Activated T-cell treated with anti-CD3 and anti-CD28 coated beads, Interleukin-2, amount 50 U/mL, for 24 hours (primary cell): ENCODE results near the gene CAVIN1.
A peak's percentile ranks its signal among the peaks of the same experiment; 100 is the strongest.
"Not testable (repeated sequence)": the region's sequence is repeated elsewhere in the genome, so short reads cannot be mapped to it uniquely, and the experiment has no call there.

ENCODE experiments used
- DNase-seq: peaks from one replicate; pipeline ENCODE4 v3.0.0-alpha.2; 2020
- H3K27ac Mint-ChIP-seq: 2 replicates; pipeline ENCODE4 v1.8.0; 2020; ENCODE audit warnings: mild to moderate bottlenecking, mixed read lengths
- H3K27me3 Mint-ChIP-seq: 2 replicates; pipeline ENCODE4 v1.8.0; 2020; ENCODE audit warnings: mixed read lengths
- H3K36me3 Mint-ChIP-seq: 2 replicates; pipeline ENCODE4 v1.8.0; 2020; ENCODE audit warnings: low read depth, mixed read lengths
- H3K4me1 Mint-ChIP-seq: 2 replicates; pipeline ENCODE4 v1.8.0; 2020; ENCODE audit warnings: low read depth, mixed read lengths
- H3K4me3 Mint-ChIP-seq: 2 replicates; pipeline ENCODE4 v1.8.0; 2020; ENCODE audit warnings: mild to moderate bottlenecking, moderate library complexity, mixed read lengths
- H3K9me3 Mint-ChIP-seq: 2 replicates; pipeline ENCODE4 v1.8.0; 2020; ENCODE audit warnings: mixed read lengths

Gene CAVIN1

DNA sequence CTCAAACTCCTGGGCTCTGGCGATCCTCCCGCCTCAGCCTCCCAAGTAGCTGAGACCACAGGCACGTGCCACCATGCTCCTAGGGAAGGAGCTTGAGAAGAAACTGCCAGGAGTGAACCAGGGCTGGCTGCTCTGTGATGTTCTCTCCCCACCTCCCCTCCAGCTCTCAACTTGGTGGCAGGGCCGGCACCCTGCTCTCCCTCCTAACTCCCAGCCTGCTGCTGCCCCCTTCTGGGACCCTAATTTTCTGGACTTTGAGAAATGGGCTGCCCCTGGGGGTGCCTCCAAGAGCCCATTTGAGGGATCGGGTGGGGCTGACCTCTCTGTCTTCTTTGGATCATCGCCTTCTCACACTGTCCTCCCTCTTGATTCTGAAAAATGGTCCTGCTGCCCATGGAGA, 19.9 kb downstream of the CAVIN1 start:
- no peak overlapping the region for H3K27ac Mint-ChIP-seq
- no peak overlapping the region for H3K4me3 Mint-ChIP-seq
- H3K36me3 Mint-ChIP-seq: no peaks in the 10 kb centered on the region
- H3K9me3 Mint-ChIP-seq: no peaks in the 10 kb centered on the region
- H3K27me3 Mint-ChIP-seq: no peaks in the 10 kb centered on the region
- peaks cover 35% of the 10 kb centered on the region for H3K4me1 Mint-ChIP-seq
- peak; percentile 73 for DNase-seq

DNA sequence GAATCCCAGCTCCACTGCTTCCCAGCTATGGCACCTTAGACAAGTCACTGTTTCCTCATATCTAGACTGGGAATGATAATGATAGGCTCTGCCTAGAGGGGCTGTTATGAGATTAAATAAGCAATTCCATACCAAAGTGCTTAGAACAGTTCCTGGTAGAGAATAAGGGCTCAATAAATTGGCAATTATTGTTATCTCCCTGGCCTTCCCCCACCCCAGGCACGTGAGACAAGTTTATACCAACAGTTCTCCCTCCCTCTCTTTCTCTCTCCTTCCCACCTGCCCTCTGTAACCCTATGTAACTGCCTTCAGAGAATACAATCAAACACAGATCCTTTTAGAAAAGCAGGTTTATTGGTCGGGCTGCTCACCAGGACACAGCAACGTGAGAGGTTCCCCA, 20.9 kb downstream of the CAVIN1 start:
- H3K27ac Mint-ChIP-seq: no peak overlapping the region
- DNase-seq: no peak
- peaks cover 29% of the 10 kb centered on the region for H3K4me1 Mint-ChIP-seq
- H3K27me3 Mint-ChIP-seq: no peaks in the 10 kb centered on the region
- no peaks in the 10 kb centered on the region for H3K36me3 Mint-ChIP-seq
- H3K9me3 Mint-ChIP-seq: no peaks in the 10 kb centered on the region
- H3K4me3 Mint-ChIP-seq: no peak overlapping the region

DNA sequence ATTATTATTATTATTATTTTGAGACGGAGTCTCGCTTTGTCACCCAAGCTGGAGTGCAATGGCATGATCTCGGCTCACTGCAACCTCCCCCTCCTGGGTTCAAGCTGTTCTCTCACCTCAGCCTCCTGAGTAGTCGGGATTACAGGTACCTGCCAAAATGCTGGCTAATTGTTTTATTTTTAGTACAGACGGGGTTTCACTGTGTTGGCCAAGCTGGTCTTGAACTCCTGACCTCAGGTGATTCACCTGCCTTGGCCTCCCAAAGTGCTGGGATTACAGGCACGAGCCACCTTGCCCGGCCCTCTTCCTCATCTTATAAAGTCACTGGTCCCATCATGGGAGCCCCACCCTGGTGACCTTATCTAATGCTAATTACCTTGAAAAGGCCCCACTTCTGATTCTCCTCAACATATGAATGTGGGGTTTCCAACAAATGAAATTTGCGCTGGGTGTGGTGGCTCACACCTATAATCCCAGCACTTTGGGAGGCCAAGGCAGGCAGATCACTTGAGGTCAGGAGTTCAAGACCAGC, 22.1 kb downstream of the CAVIN1 start:
- H3K9me3 Mint-ChIP-seq, H3K27me3 Mint-ChIP-seq, DNase-seq, H3K4me3 Mint-ChIP-seq, H3K36me3 Mint-ChIP-seq: not testable (repeated sequence)
- Mint-ChIP-seq H3K27ac (peak overlapping the region; percentile 14), H3K4me1 (peaks cover 26% of the 10 kb centered on the region)

DNA sequence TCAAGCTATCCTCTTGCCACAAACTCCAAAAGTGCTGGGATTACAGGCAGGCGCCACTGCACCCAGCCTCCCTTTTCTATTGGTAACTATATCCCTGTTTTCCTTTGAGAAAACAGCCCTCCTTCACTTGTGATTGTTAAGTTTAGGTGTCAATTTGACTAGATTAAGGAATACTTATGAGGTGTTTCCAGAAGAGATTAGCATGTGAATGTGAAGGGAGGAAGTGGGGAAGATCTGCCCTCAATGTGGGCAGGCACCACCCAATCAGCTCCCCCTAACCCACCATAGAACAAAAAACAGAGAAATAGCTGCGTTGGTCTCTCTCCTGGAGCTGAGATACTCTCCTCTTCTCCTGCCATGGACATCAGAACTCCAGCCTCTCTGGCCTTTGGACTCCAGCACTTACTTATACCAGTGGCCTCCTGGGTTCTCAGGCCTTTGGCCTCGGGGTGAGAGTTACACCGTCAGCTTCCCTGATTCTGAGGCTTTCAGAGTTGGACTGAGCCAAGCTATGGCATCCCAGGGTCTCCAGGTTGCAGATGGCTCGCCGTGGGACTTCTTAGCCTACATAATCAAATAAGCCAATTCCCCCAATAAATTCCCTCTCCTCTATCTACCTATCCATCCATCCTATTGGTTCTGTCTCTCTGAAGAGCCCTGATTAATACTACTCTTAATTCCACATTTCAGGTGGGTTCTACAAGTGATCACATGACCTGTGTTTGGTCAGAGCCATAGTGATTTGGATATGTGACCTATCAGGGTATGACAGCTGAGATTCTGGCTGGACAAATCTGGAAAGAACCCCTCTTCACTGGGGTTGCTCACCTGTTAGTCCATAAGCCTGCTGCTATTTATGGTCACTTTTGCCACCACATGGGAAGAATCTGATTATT, 22.9 kb downstream of the CAVIN1 start:
- Mint-ChIP-seq H3K27ac (peak overlapping the region; percentile 52), H3K9me3 (no peaks in the 10 kb centered on the region), H3K4me3 (no peak overlapping the region), H3K36me3 (no peaks in the 10 kb centered on the region), H3K4me1 (peaks cover 25% of the 10 kb centered on the region), H3K27me3 (no peaks in the 10 kb centered on the region)
- no peak for DNase-seq

DNA sequence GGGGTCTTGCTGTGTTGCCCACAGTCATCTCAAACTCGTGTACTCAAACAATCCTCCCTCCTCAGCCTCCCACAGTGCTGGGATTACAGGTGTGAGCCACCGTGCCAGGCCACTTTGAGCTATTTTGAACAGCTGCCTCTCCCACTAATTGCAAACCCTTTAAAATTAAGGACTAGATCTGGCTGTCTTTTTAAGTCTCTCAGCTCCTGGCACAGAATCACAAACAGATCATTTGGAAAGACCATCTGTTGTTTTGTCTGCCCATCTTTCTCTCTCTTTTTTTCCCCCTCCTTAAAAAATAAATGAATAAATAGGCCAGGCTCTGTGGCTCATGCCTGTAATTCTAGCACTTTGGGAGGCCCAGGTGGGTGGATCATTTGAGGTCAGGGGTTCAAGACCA, 23.9 kb downstream of the CAVIN1 start:
- no peaks in the 10 kb centered on the region for H3K27me3 Mint-ChIP-seq
- H3K36me3 Mint-ChIP-seq: no peaks in the 10 kb centered on the region
- no peaks in the 10 kb centered on the region for H3K9me3 Mint-ChIP-seq

DNA sequence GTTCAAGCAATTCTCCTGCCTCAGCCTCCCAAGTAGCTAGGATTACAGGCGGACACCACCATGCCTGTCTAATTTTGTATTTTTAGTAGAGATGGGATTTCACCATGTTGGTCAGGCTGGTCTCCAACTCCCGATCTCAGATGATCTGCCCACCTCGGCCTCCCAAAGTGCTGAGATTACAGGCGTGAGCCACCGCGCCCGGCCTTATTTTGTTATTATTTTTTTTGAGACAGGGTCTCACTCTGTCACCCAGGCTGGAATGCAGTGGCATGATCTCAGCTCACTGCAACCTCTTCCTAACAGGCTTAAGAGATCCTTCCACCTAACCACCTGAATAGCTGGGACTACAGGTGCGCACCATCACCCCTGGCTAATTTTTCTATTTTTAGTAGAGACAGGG, 27.5 kb downstream of the CAVIN1 start:
- H3K9me3 Mint-ChIP-seq, H3K4me3 Mint-ChIP-seq, H3K27me3 Mint-ChIP-seq: not testable (repeated sequence)

More for the DNA sequence above, 23.9 kb downstream of the CAVIN1 start:
- DNase-seq: no peak
- Mint-ChIP-seq H3K27ac (no peak overlapping the region), H3K4me1 (peaks cover 28% of the 10 kb centered on the region), H3K4me3 (no peak overlapping the region)

DNA sequence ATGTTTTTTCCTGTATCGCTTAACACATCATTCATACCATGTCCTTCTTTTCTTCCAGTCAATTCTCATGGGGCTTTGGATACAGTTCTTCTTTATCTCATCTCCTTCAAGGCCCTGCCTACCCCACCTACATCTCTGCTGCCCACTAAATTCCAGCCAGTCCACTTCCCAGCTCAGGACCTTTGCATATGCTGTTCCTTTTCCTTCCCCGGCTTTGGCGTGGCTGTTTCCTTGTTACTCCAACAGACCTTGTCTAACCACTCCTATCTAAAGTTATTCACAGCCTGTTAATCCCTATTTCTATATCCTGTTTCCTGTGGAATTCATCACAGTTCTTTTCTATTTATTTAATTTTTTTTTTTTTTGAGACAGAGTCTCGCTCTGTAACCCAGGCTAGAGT, 28.2 kb downstream of the CAVIN1 start:
- no peak overlapping the region for H3K27ac Mint-ChIP-seq
- H3K4me3 Mint-ChIP-seq: no peak overlapping the region
- no peak for DNase-seq
- H3K36me3 Mint-ChIP-seq: no peaks in the 10 kb centered on the region
- H3K27me3 Mint-ChIP-seq: no peaks in the 10 kb centered on the region
- peaks cover 33% of the 10 kb centered on the region for H3K4me1 Mint-ChIP-seq
- no peaks in the 10 kb centered on the region for H3K9me3 Mint-ChIP-seq

More for the DNA sequence above, 27.5 kb downstream of the CAVIN1 start:
- H3K36me3 Mint-ChIP-seq, H3K27ac Mint-ChIP-seq, DNase-seq: not testable (repeated sequence)
- peaks cover 33% of the 10 kb centered on the region for H3K4me1 Mint-ChIP-seq

DNA sequence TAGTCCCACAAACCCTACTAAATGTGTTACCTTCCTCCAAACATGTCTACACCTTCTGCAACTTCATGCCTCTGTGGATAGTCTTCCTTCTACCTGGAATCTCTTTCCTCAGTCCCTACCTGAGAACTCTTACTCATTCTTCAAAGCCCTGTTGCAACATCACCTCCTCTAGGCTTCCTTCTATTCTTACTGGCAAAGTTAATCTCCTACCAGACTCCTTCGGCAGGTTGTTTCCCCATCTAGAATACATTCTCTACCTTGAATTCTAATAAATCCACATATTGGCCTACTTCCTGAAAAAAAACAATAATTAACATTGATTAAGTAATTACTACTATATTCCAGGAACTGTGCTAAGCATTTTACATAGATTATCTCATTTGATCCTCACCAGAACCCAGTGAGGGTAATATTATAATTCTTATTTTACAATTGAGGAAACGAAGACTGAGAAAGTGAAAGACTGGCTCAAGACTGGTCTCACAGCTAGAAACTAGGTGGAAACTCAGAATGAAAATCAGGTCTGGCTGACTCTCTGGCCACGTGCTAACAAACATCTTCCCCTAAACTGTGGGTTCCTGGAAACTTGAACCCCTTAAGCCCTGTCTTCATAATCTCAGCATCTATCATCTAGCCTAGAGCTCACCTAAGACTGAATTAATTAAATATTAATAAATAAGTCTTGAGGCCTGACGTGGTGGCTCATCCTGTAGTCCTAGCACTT, 30.2 kb downstream of the CAVIN1 start:
- Mint-ChIP-seq H3K4me3 (no peak overlapping the region), H3K27me3 (no peaks in the 10 kb centered on the region), H3K36me3 (peaks cover 5% of the 10 kb centered on the region), H3K27ac (peak overlapping the region; percentile 71), H3K4me1 (peaks cover 38% of the 10 kb centered on the region), H3K9me3 (no peaks in the 10 kb centered on the region)
- no peak for DNase-seq

DNA sequence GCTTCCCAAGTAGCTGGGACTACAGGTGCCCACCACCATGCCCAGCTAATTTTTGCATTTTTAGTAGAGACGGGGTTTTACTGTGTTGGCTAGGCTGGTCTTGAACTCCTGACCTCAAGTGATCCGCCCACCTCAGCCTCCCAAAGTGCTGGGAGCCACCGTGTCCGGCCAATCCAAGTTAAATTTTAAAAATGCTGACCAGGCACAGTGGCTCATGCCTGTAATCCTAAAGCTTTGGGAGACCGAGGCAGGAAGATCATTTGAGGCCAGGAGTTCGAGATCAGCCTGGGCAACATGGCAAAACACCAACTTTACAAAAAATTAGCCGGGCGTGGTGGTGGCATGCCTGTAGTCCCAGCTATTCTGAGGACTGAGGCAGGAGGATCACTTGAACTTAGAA, 31.6 kb downstream of the CAVIN1 start:
- not testable (repeated sequence) for H3K9me3 Mint-ChIP-seq, DNase-seq, H3K27me3 Mint-ChIP-seq, H3K27ac Mint-ChIP-seq, H3K4me3 Mint-ChIP-seq
- Mint-ChIP-seq H3K4me1 (peaks cover 41% of the 10 kb centered on the region), H3K36me3 (peaks cover 17% of the 10 kb centered on the region)

DNA sequence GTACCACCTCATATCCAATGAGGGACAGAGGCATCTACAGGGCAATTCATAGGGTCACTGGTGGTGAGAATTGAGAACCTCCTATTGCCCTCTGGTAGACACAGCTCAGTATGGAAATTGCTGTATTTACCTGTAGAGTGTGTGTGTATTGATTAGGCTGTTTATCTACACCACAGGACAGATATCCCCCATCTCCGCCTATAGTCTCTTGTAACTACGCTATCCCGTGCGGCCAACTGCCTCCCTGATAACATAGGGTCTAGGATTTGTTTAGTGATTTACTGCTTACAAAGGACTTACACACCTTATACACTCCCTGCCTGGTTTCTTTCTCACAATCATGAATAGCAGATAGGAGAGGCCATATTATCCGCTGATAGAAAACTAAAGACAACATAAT, 33.2 kb downstream of the CAVIN1 start:
- H3K4me1 Mint-ChIP-seq: peaks cover 54% of the 10 kb centered on the region
- H3K27ac Mint-ChIP-seq: peak overlapping the region; percentile 100
- H3K27me3 Mint-ChIP-seq: no peaks in the 10 kb centered on the region
- no peak for DNase-seq
- H3K4me3 Mint-ChIP-seq: peak overlapping the region; percentile 91
- peaks cover 31% of the 10 kb centered on the region for H3K36me3 Mint-ChIP-seq
- H3K9me3 Mint-ChIP-seq: no peaks in the 10 kb centered on the region

DNA sequence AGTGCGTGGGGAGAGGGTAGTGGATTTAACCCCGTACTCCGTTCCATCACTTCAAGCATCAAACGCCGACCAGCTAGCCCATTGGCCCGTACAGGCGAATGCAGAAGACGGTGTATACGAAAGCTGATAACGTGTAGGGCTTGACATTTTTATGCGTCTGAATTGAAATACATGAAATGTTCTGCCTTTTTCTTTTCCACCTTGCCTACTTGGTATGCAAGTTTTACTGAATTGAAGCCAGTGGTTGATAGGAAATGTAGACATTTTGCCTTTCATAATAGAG, 34.0 kb downstream of the CAVIN1 start:
- H3K4me1 Mint-ChIP-seq: peaks cover 58% of the 10 kb centered on the region

DNA sequence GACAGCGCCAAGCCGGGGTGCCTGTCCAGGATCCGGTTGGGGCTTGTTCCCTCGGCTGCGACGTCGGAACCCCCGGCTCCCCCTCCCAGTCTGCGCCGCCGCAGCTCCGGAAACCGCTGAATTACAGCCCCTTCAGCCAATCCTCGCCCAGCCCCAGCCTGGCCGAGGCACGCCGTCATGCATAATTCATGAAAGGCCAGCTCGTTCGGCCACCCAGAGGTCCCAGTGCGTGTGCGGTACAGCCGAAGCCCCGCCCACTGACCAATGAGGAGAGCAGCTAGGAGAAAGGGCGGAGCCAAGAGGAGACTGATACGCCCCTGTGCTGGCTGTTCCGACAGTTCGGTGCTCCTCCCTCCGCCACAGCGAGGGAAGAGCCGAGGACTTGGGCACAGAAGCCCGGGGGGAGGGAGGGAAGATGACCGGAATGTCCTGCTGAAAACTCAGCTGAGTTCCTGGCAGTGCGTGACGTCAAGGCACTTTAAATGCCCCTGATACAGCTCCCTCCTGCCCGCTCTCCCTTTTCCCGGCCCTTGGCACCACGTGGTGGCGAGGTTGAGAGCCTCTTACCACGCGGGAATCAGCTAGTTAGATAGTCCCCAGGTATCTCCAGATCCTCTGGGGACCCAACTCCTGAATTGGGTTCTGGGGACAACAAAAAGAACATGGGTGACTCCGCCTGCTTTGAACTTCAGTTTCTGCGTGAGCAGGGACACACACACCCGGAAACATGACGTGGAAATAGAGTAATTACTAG, 34.5 kb downstream of the CAVIN1 start, which contains the start of gene STAT3:
STAT3 (minus strand) TSS at position 62 of the 754 bp plus-strand sequence. CDS start 39,926 bp downstream, outside the sequence.
- DNase-seq: peak; percentile 100
- H3K4me1 Mint-ChIP-seq: peaks cover 56% of the 10 kb centered on the region
- H3K27me3 Mint-ChIP-seq: no peaks in the 10 kb centered on the region
- peak within 1 kb of the TSS; percentile 100 for H3K27ac Mint-ChIP-seq
- peak within 1 kb of the TSS; percentile 91 for H3K4me3 Mint-ChIP-seq
- H3K36me3 Mint-ChIP-seq: peaks cover 42% of the 10 kb centered on the region
- no peaks in the 10 kb centered on the region for H3K9me3 Mint-ChIP-seq

More for the DNA sequence above, 34.0 kb downstream of the CAVIN1 start:
- Mint-ChIP-seq H3K4me3 (peak overlapping the region; percentile 91), H3K27me3 (no peaks in the 10 kb centered on the region), H3K36me3 (peaks cover 39% of the 10 kb centered on the region), H3K27ac (peak overlapping the region; percentile 100), H3K9me3 (no peaks in the 10 kb centered on the region)
- no peak for DNase-seq

DNA sequence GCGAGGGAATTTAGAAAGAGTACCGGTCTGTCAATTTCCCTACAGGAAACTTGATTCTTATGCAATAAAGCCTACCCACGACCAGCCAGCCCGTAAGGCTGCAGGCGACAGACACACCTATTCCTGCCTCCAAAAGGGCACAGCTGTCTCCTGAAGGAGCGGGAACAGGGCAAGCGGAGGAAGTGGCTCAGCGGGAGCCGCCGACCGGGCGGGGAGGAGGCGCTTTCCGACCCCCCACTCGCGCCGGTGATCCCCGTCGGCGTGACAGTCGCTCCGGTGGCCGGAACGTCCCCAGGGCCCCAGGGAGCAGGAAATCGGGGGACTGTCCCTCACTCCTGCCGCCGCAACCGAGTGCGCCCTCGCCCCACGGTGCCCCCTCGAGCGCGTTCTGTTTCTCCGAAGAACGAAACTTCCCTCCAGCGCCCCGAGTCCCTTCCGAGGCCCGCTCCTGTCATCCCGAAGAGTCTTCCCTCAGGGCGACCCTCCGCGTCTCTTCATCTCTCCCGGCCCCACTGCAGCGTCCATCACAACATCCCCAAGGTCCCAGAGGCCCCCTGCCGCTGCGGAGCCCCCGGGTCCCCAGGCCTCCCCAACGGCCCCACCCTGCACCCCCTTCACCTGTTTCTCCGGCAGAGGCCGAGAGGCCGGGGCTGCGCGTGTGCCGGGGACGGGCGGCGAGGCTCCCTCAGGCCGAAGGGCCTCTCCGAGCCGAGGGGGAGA, 35.2 kb downstream of the CAVIN1 start:
- peaks cover 59% of the 10 kb centered on the region for H3K4me1 Mint-ChIP-seq
- peak overlapping the region; percentile 100 for H3K27ac Mint-ChIP-seq
- peak; percentile 66 for DNase-seq
- no peaks in the 10 kb centered on the region for H3K27me3 Mint-ChIP-seq
- peak overlapping the region; percentile 91 for H3K4me3 Mint-ChIP-seq
- H3K9me3 Mint-ChIP-seq: no peaks in the 10 kb centered on the region
- peaks cover 50% of the 10 kb centered on the region for H3K36me3 Mint-ChIP-seq
